HG03095 (cell line): ENCODE measurements around the gene LOXL3.

ENCODE experiments used
- ATAC-seq: cut with Tn5 transposase; IDR thresholded peaks from one replicate; pipeline ENCODE4 v1.9.1; 2021; ENCODE audit warnings: moderate library complexity; ENCODE audit not compliant: unreplicated experiment

LOXL3 gene

DNA sequence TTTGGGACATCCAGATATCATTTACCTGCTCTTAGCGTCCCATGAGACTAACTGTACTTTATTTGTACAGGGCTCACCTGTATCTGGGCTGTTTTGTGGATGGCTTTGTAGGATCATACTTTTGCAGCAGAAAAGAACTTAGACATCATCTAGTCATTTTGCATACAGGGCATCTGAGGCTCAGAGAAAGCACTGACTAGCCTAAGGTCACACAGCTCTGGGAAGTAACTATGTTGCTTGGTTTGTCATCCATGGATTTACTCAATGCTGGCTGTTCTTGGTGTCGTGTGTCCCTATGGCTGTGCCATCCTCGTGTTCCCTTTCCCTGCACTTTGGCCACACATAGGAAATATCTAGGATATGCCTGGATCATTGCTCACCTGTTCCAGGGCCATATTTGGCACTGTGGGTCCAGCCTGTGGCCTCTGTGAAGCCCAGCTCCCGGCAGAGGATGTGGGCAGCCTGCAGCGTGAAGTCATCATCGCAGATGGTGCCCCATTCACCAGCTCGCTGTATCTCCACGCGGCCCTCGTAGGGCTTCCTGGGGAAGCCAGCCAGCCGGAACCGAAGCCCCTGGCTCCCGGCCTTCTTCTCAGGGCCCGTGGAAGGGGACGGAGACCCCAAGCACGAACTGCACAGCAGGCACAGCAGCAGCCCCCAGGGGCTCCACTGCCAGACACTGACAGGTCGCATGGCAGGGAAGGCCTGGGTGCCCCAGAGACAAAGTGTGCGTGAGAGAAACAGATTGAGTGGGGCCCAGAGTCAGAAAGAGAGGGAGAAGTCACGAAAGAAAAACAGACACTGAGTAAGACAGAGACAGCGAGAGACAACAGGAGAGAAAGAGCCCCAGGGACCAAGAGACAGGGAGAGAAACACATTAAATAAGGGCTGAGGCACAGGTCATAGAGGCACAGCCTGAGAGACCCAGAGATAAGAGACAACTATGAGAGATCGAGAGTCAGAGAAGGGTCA is 1.5 kb downstream of the LOXL3 start:
- ATAC-seq: no peak

DNA sequence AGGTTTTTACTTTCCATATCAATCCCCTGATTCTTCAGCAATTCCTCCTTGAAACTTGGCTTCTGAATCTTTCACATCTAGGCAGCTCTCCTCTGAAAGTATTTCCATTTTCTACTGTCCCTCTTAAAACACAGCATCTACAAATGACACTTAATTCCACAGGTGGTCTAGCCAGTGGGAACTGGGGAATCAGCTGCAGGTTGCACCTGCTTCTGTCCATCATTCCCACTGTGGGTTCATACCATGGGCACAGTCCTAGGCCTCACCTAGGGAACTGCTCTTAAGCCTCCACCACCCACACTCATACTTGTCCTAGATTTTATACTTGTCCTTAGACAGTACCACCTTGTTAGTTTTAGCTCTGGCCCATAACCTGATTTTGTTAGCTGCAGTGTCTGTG is 2.2 kb downstream of the LOXL3 start:
- no peak for ATAC-seq

DNA sequence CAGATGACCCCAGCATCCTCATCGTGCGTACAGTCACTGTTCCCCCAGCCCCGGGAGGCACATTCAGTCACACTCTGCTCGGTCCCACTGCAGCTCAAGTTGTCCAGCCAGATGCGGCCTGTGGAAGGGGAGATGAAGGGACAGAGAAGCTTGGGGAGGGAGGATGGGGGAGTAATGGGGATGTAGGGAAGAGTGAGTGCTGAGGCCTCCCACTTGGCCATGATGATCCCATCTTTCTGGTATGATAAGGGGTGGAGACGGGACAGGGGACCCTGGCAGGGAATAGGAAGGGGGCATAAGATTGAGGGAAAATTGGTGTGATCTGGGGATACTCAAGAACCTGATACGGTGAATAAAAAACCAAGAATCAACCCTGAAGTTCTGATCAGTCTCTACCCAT is 3.5 kb downstream of the LOXL3 start:
- ATAC-seq: no peak

DNA sequence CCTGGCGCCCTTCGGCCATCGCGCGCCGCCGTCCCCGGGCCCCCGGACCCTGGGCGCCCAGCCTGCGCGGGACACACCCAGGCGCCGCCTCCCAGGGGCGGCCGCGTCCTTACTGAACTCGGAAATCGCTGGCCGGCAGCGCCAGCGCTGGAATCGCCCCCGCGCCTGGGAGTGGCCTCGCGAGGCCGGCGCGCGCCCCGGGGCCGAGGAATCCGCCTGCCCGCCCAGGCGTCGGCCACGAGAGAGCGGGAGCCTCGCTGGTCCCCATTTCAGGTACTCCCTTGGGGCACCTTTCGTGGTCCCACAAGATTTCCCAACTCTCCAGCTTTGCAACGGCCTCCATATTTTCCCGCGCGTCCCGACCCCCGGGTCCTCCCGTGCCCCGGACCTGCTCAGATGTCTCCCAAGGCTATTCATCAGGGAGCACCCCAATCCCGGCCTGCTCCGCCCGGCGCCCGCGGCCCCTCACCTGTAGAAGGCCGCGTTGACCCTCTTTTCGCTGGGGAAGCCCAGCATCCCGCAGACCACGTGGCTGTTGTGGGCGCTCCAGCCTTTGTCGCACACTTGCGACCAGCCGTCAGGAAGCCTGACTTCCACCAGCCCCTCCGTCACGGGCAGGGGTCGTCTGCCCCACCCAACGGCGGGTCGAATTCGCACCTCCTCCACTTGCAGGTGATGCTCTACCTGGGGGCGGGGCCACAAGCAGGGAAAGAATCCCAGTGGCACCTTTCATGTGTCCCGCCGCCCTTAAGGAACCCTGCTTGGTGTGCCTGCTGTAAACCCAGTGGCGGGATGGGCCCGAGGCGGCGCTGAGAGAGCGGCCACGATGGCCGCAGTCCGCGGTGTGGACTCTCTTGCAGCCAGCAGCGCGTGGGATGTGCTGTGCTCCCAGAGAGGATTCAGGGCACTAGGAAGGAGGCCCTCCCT is 4.6 kb downstream of the LOXL3 start:
- ATAC-seq: peak; percentile 37

DNA sequence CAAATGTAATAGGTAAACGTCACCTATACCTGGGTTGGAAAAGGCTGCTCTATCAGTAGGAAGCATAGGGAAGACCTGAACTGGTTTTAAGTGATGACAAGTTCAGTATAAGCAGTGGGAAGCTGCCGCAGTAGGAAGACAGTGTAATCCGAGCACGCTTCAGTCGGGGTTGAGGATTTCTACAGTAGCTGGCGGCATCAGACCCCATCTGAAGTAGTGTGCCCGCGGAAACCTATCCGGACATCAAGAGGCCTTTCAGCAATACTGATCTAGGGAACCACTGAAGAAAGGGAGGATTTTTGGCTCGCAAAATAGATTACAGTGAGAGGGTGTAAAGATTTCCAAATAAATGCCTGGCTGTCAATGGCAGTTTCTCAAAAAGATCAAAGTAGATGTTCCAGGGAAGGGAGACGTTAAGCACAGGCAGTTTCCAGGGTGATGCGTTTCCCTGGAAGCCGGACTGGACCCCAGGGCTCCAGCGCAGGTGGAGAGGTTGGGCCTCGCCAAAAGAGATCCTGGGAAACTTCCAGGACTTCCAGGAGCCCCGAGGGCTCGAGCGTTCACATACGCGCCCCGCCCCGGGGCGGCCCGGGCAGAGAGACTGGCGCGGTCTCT is 5.3 kb downstream of the LOXL3 start:
- ATAC-seq: no peak

DNA sequence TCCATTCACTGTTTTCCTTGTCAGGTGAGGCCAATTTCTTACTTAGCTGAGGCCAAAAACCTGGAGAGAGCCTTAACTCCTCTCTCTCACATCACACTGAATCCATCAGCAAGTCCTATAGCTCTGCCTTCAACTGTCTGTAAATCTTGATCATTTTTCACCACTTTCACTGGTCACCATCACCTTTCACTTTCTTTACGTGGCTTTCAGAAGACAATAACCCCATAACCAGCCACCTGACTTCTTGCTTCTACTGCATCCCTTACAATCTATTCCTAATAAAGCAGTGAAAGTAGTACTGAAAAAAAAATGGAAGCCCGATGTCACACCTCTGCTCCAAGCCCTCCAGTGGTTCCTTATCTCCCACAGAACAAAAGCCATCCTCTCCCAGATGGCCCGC is 7.7 kb downstream of the LOXL3 start:
- ATAC-seq: no peak

DNA sequence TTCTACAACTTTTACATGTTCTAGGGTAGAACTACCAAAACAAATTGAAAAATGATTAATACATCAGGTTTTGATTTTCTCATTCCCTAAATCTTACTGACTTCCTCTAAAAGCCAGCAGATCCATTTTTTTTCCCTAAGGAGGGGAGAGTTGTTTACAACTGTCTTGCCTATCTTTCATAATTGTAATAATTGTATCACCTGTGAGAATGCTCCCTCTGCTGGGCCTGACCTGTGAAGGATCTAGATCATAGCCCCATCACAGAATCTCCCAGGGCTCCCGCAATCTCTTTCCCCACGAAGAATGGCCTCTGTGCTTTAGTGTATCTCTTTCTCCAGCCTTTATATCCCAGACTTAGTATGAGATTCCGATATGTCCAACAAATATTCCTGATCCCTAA is 9.1 kb downstream of the LOXL3 start:
- ATAC-seq: no peak

DNA sequence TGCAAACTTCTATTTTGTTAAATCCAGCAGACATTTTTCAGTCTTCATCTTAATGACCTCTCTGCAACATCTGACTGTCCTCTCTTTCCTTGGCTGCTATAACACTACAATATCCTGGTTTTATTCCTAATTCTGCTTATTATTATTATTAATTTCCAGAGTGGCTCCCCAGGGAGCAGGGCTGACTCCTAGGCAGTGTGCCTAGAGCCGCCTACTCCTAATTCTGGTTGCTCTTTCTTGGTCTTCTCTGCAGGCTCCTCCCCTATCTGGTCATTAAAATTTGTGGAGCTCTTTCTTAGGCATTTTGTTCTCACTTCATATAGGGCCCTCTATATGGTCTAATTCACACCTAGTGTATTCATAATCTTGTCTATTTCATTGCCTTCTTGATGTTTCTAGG is 10.8 kb downstream of the LOXL3 start:
- no peak for ATAC-seq

DNA sequence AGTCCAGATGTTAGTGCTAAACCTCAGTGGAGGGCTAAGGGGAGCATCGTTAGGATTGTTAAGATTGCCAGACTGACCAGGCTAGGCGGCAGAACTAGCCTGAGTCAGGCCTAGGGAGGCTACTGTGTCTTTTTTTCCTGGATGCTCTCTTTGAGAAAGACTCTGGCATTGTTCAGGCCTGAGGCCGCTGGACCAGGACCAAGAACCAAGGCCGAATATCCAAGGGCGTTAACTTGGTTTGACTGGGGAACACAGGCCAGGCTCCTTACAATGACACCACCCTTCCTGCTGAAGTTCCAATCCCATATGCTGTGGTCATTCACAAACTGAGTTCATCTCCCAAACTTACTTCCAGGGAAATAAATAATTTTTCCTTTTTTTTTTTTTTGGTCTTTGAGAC is 13.5 kb downstream of the LOXL3 start:
- no peak for ATAC-seq

DNA sequence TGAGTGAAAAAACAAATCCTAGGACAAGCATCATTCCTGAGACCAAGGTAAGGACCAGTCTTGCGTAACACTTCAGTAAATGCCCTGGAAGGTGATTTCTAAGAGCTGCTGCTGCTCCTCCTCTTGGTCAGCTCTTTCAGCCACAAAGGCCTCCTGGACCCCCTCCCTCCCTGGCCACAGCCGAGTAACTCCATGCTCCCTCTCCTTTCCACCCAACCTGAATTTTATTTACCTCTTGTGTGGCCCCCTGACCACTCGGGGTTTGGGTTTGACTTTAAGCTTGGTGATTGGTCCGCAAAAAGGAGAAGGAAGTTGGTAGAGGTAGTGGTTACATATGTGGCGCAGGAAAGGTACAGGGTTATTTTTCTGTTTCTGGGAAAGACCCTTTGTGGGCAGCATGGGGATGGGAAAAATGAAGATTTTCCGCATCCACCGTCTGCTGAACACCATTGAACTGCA is 14.8 kb downstream of the LOXL3 start:
- ATAC-seq: no peak

DNA sequence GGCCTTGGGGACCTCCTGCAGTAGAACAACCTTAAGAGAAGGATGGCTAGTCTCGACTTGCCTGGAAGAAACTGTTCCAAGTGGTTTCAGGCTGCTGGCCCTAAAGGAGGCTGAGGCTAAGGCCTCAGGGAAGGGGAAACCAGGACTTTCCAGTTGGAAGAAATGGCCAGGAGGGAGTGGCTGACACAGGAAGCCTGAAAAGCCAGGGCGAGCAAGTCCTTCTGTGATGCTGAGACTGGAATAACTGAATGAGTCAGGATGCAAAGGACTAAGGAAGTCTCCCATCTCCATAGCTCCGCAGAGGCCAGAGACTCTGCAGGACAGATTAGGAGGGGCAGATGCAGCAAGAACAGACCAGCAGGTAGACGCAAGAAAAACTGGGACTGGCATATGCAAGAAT is 16.6 kb downstream of the LOXL3 start:
- no peak for ATAC-seq

DNA sequence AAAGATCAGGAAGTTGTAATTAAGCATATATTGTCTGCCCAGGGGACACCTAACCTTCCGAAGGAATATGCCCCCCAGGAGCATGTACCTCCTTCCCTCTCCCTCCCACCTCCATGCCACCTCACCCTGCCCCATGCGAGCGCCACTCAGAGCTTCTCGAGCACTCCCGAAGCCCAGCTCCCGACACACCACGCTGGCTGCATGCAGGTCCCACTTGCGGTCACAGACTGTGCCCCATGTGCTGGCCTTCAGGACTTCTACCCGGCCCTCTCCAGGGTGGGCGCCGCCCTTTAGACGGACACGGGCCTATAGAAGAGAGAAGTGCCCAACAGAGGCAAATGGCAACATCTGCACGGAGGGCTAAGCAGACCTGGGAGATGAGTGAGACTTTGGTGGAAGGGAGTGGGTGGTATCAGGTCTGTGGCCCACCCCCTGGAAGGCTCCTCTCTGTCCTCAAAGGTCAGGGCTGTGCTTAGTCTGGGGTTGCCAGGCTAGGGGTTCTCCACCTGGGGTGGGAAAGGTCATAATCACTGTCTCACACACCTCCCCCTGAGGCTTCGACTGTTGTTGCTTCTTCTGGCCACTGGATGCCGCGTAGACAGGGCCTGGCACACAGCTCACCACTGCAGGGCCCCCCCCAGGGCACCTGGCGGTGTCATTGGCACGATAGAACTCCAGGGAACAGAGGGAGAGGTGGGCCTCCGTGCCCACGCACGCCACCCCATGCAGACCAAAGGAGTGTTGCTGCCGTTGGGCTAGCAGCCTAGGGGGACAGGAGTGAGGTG is 17.4 kb downstream of the LOXL3 start:
- ATAC-seq: no peak

DNA sequence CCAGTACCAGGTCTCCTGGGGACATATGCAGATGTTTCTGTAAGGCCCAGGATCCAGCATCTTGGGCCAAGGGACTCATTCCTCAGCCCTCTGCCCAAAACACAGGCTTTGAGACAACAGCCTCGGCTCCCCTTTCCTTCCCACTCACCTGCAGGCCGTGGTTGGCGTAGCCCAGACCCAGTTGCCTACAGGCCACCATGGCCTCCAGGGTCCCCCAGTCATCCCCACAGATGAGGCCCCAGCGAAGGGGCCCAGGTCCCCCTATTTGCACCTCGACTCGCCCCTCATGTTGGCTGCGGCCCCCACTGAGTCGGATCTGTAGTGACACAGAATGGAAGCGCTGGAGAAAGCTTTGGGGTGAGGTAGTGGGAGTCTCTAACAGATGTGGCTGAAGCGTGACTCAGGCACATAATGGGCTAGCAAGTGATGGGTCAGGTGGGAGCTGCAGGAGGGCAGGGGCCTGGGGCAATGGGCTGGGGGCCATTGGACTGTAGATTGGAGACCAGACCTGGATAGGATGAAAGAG is 18.2 kb downstream of the LOXL3 start:
- ATAC-seq: no peak

DNA sequence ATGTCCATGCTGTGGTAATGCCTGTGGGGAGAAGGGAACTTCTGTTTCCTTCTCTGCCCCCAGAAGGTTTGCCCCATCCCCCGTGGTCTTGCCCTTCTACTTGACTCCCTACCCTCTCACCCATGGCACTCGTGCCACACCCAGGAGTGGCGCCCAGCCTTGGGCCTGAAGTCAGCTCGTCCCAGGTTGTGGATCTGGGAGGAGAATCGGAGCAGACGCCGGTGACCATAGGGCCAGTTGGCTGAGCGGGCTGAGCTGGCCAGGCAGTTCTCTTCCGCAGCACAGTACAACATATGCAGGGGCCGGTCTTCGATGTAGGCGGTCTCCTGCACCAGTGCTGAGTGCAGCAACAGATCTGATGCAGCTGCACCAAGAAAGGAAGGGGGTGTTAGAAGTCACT is 19.3 kb downstream of the LOXL3 start:
- ATAC-seq: no peak

DNA sequence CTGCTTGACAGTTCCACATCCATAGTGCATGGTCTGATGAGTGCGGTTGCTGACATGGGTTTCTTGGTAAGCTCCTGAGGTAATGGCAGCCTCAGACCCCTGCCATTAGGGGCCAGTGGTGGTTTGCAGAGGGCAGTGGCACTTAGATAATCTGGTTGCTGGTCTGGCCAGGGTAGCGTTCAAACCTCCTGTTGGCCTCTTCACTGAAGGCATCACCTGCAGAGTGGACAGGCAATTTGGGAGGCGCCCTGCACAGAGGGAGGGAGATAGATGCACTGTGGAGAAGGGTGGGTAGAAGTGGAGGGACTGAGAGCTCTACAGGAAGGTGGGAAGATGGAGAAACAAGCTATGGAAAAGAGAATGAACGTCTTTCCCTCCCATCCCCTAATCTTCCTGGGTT is 20.3 kb downstream of the LOXL3 start:
- no peak for ATAC-seq

DNA sequence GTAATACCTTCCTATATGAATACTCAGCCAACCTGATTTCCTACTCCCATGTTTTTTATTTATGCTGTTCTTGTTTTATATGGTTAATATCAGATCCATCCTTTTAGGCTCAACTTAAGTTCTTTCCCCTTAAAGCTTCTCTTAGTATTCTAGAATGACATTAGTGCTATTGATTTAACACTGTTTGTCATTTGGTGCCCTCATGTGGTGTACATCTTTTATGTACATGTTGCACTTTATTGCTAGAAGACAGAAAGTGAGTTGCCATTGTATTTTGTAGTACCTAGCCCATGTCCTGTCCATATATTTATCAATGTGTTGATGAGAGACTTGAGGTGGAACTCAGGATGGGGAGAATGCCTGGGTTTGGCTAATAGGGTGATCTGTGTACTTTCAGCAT is 21.5 kb downstream of the LOXL3 start:
- ATAC-seq: no peak

DNA sequence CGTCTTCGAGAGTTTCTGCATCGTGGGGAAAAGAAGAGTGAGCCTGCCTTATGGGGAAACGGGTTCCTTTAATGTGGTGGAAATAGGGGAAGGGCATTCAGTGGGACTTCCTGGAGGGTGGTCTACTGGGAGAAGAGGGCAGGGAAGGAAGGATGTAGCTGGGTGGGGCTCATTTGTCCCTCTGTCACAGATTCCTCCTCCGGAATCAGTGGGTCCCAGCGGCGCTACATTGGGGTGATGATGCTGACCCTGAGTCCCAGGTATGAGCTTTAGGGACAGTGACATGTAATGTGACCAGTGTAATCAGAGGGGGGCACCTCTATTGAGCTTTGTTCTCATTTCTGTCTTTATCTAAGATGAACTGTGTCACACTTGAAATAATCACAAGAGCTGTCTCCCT is 22.1 kb downstream of the LOXL3 start:
- ATAC-seq: no peak

DNA sequence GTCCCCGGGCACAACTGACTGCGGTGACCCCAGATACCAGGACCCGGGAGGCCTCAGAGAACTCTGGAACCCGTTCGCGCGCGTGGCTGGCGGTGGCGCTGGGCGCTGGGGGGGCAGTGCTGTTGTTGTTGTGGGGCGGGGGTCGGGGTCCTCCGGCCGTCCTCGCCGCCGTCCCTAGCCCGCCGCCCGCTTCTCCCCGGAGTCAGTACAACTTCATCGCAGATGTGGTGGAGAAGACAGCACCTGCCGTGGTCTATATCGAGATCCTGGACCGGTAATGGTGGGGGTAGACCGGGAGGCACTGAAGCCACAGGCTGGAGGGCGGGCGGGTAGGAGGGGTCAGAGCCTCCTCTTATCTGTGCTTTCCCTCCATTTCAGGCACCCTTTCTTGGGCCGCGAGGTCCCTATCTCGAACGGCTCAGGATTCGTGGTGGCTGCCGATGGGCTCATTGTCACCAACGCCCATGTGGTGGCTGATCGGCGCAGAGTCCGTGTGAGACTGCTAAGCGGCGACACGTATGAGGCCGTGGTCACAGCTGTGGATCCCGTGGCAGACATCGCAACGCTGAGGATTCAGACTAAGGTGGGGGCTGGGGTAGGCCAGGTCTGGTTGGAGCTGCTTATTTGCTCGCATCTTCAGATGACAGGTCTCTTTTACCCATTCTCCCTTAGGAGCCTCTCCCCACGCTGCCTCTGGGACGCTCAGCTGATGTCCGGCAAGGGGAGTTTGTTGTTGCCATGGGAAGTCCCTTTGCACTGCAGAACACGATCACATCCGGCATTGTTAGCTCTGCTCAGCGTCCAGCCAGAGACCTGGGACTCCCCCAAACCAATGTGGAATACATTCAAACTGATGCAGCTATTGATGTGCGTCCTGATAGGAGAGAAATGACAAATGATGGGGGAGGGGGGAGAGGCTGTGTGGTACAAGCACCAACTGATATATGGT is 23.2 kb downstream of the LOXL3 start:
- ATAC-seq: peak; percentile 32
